Measurements from ENCODE around the gene DTD2. TPM values are rescaled to one million over a fixed set of nuclear protein-coding genes. Genes with fewer than 3 reads are reported as not detected.
A peak's percentile ranks its signal among the peaks of the same experiment; 100 is the strongest.

Gene DTD2
- total and polyA plus RNA-seq, 2 of the 8 experiments (the other 6 are each of a cell fraction or from before 2014, with no cell fraction given) = 12.0 to 19.5 TPM

DNA sequence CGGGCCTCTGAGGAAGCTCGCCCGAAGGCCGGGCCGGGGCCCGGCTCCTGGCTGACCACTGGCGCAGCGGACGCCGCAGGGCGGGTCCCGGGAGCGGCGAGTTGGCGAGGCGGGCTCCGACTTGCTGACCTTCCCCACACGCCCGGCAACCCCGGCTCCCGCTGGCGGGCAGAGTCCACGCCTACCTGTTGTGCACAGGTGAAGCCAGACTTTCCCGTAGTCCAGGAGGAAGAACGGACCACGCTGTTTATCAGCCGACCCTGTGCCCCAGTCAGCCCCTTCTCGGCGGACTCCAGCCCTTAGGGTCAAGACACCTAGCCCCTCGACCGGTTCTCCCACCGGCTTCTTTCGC, 37.4 kb downstream of the DTD2 start:
- DNase-seq (ENCODE audit: low read depth in 1 of 2, low spot score in 2 of 2) = peak in 1 of 2 experiments; percentile 81

More for the DNA sequence above, 37.4 kb downstream of the DTD2 start:
- Histone ChIP-seq H3K79me2 (ENCODE audit: control insufficient read depth in 1 of 2, insufficient read depth in 2 of 2, low read length in 2 of 2) (peaks cover 0 to 23% of the 10 kb centered on the region in 2 experiments; a peak in 2 of 4 replicates), H3K36me3 (ENCODE audit: control insufficient read depth in 2 of 4, insufficient read depth in 4 of 4, low read length in 3 of 4) (no peaks in the 10 kb centered on the region), H3K9me3 (ENCODE audit: insufficient read depth in 2 of 2, low read depth in 1 of 2, low read length in 1 of 2) (no peaks in the 10 kb centered on the region), H2BK12ac (ENCODE audit: low read depth, low read length) (no peak overlapping the region), H3K4ac (replicated peaks; ENCODE audit: insufficient read length, low read depth, low read length) (no peak overlapping the region), H3K56ac (replicated peaks; ENCODE audit: insufficient read length, low read depth, low read length) (no peak overlapping the region), H2AFZ (ENCODE audit: low read length) (0 out of 2 replicates have a peak overlapping the region, but pooled peaks have one; percentile 59), H3K4me1 (replicated peaks in 1 of 4; ENCODE audit: control insufficient read depth in 3 of 4, insufficient read depth in 4 of 4, low read length in 3 of 4) (no peaks in the 10 kb centered on the region), H4K20me1 (replicated peaks in 1 of 2; ENCODE audit: control insufficient read depth in 1 of 2, insufficient read depth in 2 of 2, low read length in 2 of 2) (no peaks in the 10 kb centered on the region), H3K4me3 (ENCODE audit: extremely low read depth in 1 of 4, insufficient read depth in 2 of 4, low read depth in 3 of 4, low read length in 4 of 4) (peak overlapping the region; percentile 87 to 93 (median 88)), H3K27me3 (replicated peaks in 1 of 4; ENCODE audit: control insufficient read depth in 3 of 4, extremely low read depth in 1 of 4, insufficient read depth in 3 of 4, low read length in 3 of 4) (no peaks in the 10 kb centered on the region), H3K23ac (ENCODE audit: insufficient read length) (no peak overlapping the region), H4K5ac (ENCODE audit: insufficient read length, low read depth, low read length) (peak overlapping the region; percentile 55), H3K18ac (ENCODE audit: extremely low read depth, low read length) (peak overlapping the region; percentile 71; the same call in 1 of the 2 replicates), H2BK5ac (ENCODE audit: low read depth, low read length) (peak overlapping the region; percentile 68), H3K23me2 (ENCODE audit: low read depth, low read length) (no peaks in the 10 kb centered on the region; the same call in 1 of the 2 replicates), H2BK20ac (ENCODE audit: low read length) (no peak overlapping the region), H3K79me1 (ENCODE audit: low read depth, low read length) (no peaks in the 10 kb centered on the region), H3K4me2 (ENCODE audit: insufficient read depth in 1 of 2, low read depth in 2 of 2, low read length in 2 of 2) (peak overlapping the region; percentile 58 to 67), H2AK5ac (ENCODE audit: low read depth, low read length) (no peak overlapping the region), H4K8ac (ENCODE audit: extremely low read depth, insufficient read depth, low read length) (0 out of 2 replicates have a peak overlapping the region, but pooled peaks have one; percentile 80), H3K27ac (ENCODE audit: low read depth, low read length) (peak overlapping the region; percentile 20; the same call in 1 of the 2 replicates), H3K9ac (replicated peaks in 1 of 4; ENCODE audit: extremely low read depth in 1 of 4, low read depth in 3 of 4, low read length in 3 of 4) (peak overlapping the region; percentile 58 to 86 (median 70)), H4K91ac (replicated peaks; ENCODE audit: insufficient read length, low read length) (no peak overlapping the region), H2BK120ac (replicated peaks; ENCODE audit: low read depth, low read length) (no peak overlapping the region), H3K14ac (ENCODE audit: insufficient read length) (no peak overlapping the region), H2BK15ac (ENCODE audit: low read length) (no peak overlapping the region)
- no peak for FAIRE-seq
- TF ChIP-seq RFX5 (IDR thresholded peaks at IDR 0.05; ENCODE audit: borderline replicate concordance, low read depth, low read length) (no peak), CTBP2 (IDR thresholded peaks at IDR 0.05; ENCODE audit: borderline replicate concordance, insufficient read depth, insufficient read length, low read length) (no peak)
- TF ChIP-seq, protein P1, sequence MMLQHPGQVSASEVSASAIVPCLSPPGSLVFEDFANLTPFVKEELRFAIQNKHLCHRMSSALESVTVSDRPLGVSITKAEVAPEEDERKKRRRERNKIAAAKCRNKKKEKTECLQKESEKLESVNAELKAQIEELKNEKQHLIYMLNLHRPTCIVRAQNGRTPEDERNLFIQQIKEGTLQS (IDR thresholded peaks at IDR 0.05; ENCODE audit: insufficient read depth, low read depth, low read length) = no peak
- CTCF ChIA-PET (ENCODE audit: partially characterized antibody) = interaction anchor here (0.8 to 3.1 kb wide), 2 partner anchors 14 to 30 kb away, joined by 3 to 14 read pairs; no protein-coding TSS in a partner anchor
- POLR2A ChIA-PET (ENCODE audit: partially characterized antibody) = interaction anchor here (0.9 to 2.0 kb wide), 8 partner anchors 9 to 657 kb away, joined by 3 to 8 read pairs (median 4); partner anchors contain the start of genes ARHGAP5 and DTD2
- WGBS, 2 experiments (ENCODE audit: extremely low coverage in 1 of 2, insufficient coverage in 1 of 2, insufficient read length in 1 of 2, insufficient replicate concordance in 2 of 2, low coverage in 1 of 2, low lambda C conversion rate in 2 of 2, missing lambda C conversion rate in 1 of 2) = 1% methylated on average over 23 of the region's 33 CpGs; no CpG with 5 or more reads in 1 of the 2 experiments
